ENCODE data around the gene ASB16.

DNA sequence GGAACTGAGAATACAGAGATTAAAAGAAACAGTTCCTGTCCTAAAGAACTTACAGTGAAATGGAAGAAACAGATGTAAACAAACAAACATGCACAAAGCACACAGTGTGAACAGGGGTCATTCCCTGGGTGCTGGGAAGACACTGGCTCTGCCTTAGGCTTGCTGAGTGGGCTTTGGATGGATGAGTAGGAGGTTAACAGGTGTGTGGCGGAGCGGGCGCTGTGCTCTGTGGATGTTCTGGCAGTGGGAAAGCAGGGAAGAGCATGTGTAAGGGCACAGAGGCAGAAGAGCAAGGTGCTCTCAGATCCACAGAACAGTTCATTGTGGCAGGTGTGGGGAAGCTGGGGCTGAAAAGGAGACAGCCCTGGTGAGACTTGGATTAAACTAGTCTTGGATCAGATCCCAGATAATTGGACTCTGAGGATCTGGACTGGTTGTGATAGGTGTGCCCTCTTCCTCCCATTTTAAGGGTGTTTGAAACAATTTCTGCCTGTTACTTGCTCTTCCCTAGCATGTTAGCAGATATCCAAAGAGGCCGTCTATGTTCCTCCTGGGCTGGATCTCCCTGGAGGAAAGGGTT is 20.7 kb upstream of the ASB16 start:
- TF ChIP-seq, protein P1, sequence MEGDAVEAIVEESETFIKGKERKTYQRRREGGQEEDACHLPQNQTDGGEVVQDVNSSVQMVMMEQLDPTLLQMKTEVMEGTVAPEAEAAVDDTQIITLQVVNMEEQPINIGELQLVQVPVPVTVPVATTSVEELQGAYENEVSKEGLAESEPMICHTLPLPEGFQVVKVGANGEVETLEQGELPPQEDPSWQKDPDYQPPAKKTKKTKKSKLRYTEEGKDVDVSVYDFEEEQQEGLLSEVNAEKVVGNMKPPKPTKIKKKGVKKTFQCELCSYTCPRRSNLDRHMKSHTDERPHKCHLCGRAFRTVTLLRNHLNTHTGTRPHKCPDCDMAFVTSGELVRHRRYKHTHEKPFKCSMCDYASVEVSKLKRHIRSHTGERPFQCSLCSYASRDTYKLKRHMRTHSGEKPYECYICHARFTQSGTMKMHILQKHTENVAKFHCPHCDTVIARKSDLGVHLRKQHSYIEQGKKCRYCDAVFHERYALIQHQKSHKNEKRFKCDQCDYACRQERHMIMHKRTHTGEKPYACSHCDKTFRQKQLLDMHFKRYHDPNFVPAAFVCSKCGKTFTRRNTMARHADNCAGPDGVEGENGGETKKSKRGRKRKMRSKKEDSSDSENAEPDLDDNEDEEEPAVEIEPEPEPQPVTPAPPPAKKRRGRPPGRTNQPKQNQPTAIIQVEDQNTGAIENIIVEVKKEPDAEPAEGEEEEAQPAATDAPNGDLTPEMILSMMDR (IDR thresholded peaks at IDR 0.05; ENCODE audit: low read depth, low read length): no peak
- no peak for TF ChIP-seq EZH2phosphoT487 (IDR thresholded peaks at IDR 0.05; ENCODE audit: low read depth)
